H9 (cell line): ENCODE data around the gene OPN1SW. TPM values are rescaled to one million over a fixed set of nuclear protein-coding genes. Genes with fewer than 3 reads are reported as not detected.

ENCODE experiments used
- DNase-seq: peaks from one replicate; pipeline ENCODE4 v3.0.0-alpha.2; 2017
- H2AFZ ChIP-seq: one replicate; pipeline ENCODE4 v1.6.1; 2013; ENCODE audit warnings: mild to moderate bottlenecking, low read length, control low read depth, moderate library complexity
- H2AK5ac ChIP-seq: 2 replicates; pipeline ENCODE4 v1.6.1; 2013; ENCODE audit warnings: low read length, control low read depth, mixed read lengths; ENCODE audit not compliant: insufficient read length
- H2BK120ac ChIP-seq: one replicate; pipeline ENCODE4 v1.6.1; 2013; ENCODE audit warnings: low read depth, mild to moderate bottlenecking, low read length, control low read depth, inconsistent platforms; ENCODE audit not compliant: poor library complexity, severe bottlenecking
- H2BK12ac ChIP-seq: 2 replicates; pipeline ENCODE4 v1.6.1; 2013; ENCODE audit warnings: low read length, control low read depth, mixed read lengths, low read depth; ENCODE audit not compliant: insufficient read length
- H2BK15ac ChIP-seq: 2 replicates; pipeline ENCODE4 v1.6.1; 2013; ENCODE audit warnings: low read depth, low read length, control low read depth
- H2BK20ac ChIP-seq: one replicate; pipeline ENCODE4 v1.6.1; 2013; ENCODE audit warnings: low read depth, mild to moderate bottlenecking, low read length, control low read depth, inconsistent platforms; ENCODE audit not compliant: poor library complexity, severe bottlenecking
- H2BK5ac ChIP-seq: 2 replicates; pipeline ENCODE4 v1.6.1; 2013; ENCODE audit warnings: low read length, control low read depth, mixed read lengths; ENCODE audit not compliant: insufficient read length
- H3K14ac ChIP-seq: 2 replicates; pipeline ENCODE4 v1.6.1; 2013; ENCODE audit warnings: low read length, control low read depth; ENCODE audit not compliant: insufficient read depth
- H3K18ac ChIP-seq: 2 replicates; pipeline ENCODE4 v1.6.1; 2013; ENCODE audit warnings: low read depth, mild to moderate bottlenecking, mixed read lengths, low read length, control low read depth; ENCODE audit not compliant: insufficient read length
- H3K23ac ChIP-seq: 2 replicates; pipeline ENCODE4 v1.6.1; 2013; ENCODE audit warnings: low read length, control low read depth, mixed read lengths, low read depth; ENCODE audit not compliant: insufficient read length
- H3K23me2 ChIP-seq: 2 replicates; pipeline ENCODE4 v1.6.1; 2013; ENCODE audit warnings: low read depth, mild to moderate bottlenecking, mixed read lengths, low read length, control low read depth; ENCODE audit not compliant: insufficient read length, poor library complexity, severe bottlenecking
- H3K27ac ChIP-seq: 2 replicates; pipeline ENCODE4 v1.5.1; 2013; ENCODE audit warnings: low read length, control low read depth, mixed read lengths, low read depth; ENCODE audit not compliant: insufficient read length
- H3K27me3 ChIP-seq: 2 replicates; pipeline ENCODE4 v1.6.1; 2013; ENCODE audit warnings: low read length, control low read depth, inconsistent platforms; ENCODE audit not compliant: insufficient read depth
- H3K4ac ChIP-seq: 2 replicates; pipeline ENCODE4 v1.6.1; 2013; ENCODE audit warnings: low read depth, mild to moderate bottlenecking, control low read depth, inconsistent platforms, low read length, moderate library complexity
- H3K4me1 ChIP-seq: 2 replicates; pipeline ENCODE4 v1.6.1; 2013; ENCODE audit warnings: low read length, control low read depth, inconsistent platforms; ENCODE audit not compliant: insufficient read depth
- H3K4me2 ChIP-seq: 2 replicates; pipeline ENCODE4 v1.6.1; 2013; ENCODE audit warnings: low read length, control low read depth, mixed read lengths; ENCODE audit not compliant: insufficient read length, insufficient read depth
- H3K56ac ChIP-seq: 2 replicates; pipeline ENCODE4 v1.6.1; 2013; ENCODE audit warnings: low read depth, mild to moderate bottlenecking, mixed read lengths, low read length, control low read depth; ENCODE audit not compliant: insufficient read length
- H3K79me1 ChIP-seq: 2 replicates; pipeline ENCODE4 v1.6.1; 2013; ENCODE audit warnings: low read depth, mild to moderate bottlenecking, moderate library complexity, low read length, control low read depth, inconsistent platforms; ENCODE audit not compliant: insufficient read depth, poor library complexity, severe bottlenecking
- H3K79me2 ChIP-seq: 2 replicates; pipeline ENCODE4 v1.6.1; 2013; ENCODE audit warnings: low read length, control low read depth, inconsistent platforms; ENCODE audit not compliant: insufficient read depth
- H3K9ac ChIP-seq: 2 replicates; pipeline ENCODE4 v1.6.1; 2013; ENCODE audit warnings: low read length, control low read depth, mixed read lengths; ENCODE audit not compliant: insufficient read length; ENCODE audit errors: extremely low read depth
- H3K9me3 ChIP-seq: one replicate; pipeline ENCODE4 v1.6.1; 2013; ENCODE audit warnings: low read depth, low read length, inconsistent platforms; ENCODE audit not compliant: control insufficient read depth
- H3T11ph ChIP-seq: one replicate; pipeline ENCODE4 v1.6.1; 2013; ENCODE audit warnings: mild to moderate bottlenecking, low read length, control low read depth, inconsistent platforms
- H4K20me1 ChIP-seq: one replicate; pipeline ENCODE4 v1.6.1; 2013; ENCODE audit not compliant: control insufficient read depth, insufficient read length, insufficient read depth
- H4K5ac ChIP-seq: 2 replicates; pipeline ENCODE4 v1.6.1; 2013; ENCODE audit warnings: low read depth, mild to moderate bottlenecking, mixed read lengths, low read length, control low read depth; ENCODE audit not compliant: insufficient read length
- H4K8ac ChIP-seq: replicated peaks from 2 replicates; pipeline ENCODE4 v1.6.1; 2013; ENCODE audit warnings: low read length, control low read depth, mixed read lengths, low read depth; ENCODE audit not compliant: insufficient read length
- H4K91ac ChIP-seq: 2 replicates; pipeline ENCODE4 v1.6.1; 2013; ENCODE audit warnings: low read depth, mild to moderate bottlenecking, moderate library complexity, mixed read lengths, low read length, control low read depth; ENCODE audit not compliant: insufficient read length
- H3K27ac Mint-ChIP-seq, 3 experiments: 2 replicates in 2 of 3; 3 replicates in 1 of 3; pipeline ENCODE4 v1.8.0; 2020 to 2021; ENCODE audit warnings: mixed read lengths in 3 of 3, mild to moderate bottlenecking in 1 of 3, moderate library complexity in 1 of 3
- H3K27me3 Mint-ChIP-seq: 2 replicates; pipeline ENCODE4 v1.8.0; 2021; ENCODE audit warnings: low read depth, mild to moderate bottlenecking, moderate library complexity, mixed read lengths
- H3K36me3 Mint-ChIP-seq, 3 experiments: 2 replicates in 2 of 3; 3 replicates in 1 of 3; pipeline ENCODE4 v1.8.0; 2020 to 2021; ENCODE audit warnings: low read depth in 3 of 3, mixed read lengths in 3 of 3; ENCODE audit not compliant: insufficient read depth in 1 of 3
- H3K4me1 Mint-ChIP-seq, 2 experiments: 2 replicates each; pipeline ENCODE4 v1.8.0; 2020; ENCODE audit warnings: mixed read lengths in 2 of 2
- H3K4me3 Mint-ChIP-seq, 2 experiments: 2 replicates in 1 of 2; 3 replicates in 1 of 2; pipeline ENCODE4 v1.8.0; 2020 to 2021; ENCODE audit warnings: mild to moderate bottlenecking in 2 of 2, mixed read lengths in 2 of 2, moderate library complexity in 1 of 2
- H3K9me3 Mint-ChIP-seq, 2 experiments: 2 replicates in 1 of 2; 3 replicates in 1 of 2; pipeline ENCODE4 v1.8.0; 2020; ENCODE audit warnings: mild to moderate bottlenecking in 2 of 2, mixed read lengths in 2 of 2, moderate library complexity in 1 of 2
- WGBS: extraction: QIAGEN DNeasy Blood & Tissue Kit; methylation state at CpG from one replicate; pipeline ENCODE4 v1.1.7; 2013; ENCODE audit warnings: missing lambda C conversion rate, low lambda C conversion rate, mixed read lengths; ENCODE audit not compliant: insufficient read length; ENCODE audit errors: extremely low coverage; 5-methylcytosine and 5-hydroxymethylcytosine counted together
- total RNA-seq: library from RNA; stranded (reverse); gene quantifications from 2 replicates; pipeline ENCODE4 v1.2.1, GENCODE V29; 2021
- TF ChIP-seq, protein P1 (sequence below): fragments of 200-600 bp; sonication (generic); conservative IDR thresholded peaks from 3 replicates; pipeline ENCODE4 v1.8.0; 2021; ENCODE audit warnings: antibody characterized with exemption, mild to moderate bottlenecking

The OPN1SW gene
- total RNA-seq, 1 experiment from 2014 or later = not detected

DNA sequence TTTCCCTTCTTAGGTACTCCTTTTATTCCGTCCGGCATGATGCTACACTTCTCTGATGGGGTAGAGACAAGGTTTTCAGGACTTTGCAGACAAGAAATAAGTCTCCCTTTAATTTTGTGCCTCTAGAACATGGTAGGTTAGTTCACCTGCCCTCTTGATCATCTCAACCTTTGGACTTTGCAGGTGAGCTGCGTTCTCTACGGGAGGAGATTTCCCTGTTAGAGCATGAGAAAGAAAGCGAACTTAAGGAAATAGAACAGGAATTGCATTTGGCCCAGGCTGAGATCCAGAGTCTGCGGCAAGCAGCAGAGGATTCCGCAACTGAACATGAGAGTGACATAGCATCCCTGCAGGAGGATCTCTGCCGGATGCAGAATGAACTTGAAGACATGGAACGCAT is 25.4 kb upstream of the OPN1SW start:
- Histone ChIP-seq H4K5ac (no peak overlapping the region), H3K4ac (no peak overlapping the region), H2BK5ac (no peak overlapping the region), H4K91ac (no peak overlapping the region), H2AFZ (no peak overlapping the region), H3K79me1 (no peaks in the 10 kb centered on the region), H2BK120ac (no peak overlapping the region), H4K20me1 (no peaks in the 10 kb centered on the region), H3K27me3 (no peaks in the 10 kb centered on the region), H2BK12ac (no peak overlapping the region), H2BK15ac (no peak overlapping the region), H3K4me2 (no peak overlapping the region), H3K79me2 (no peaks in the 10 kb centered on the region), H3K27ac (no peak overlapping the region), H3K23me2 (no peaks in the 10 kb centered on the region), H4K8ac (no peak overlapping the region), H3K4me1 (no peaks in the 10 kb centered on the region; the same call in 1 of the 2 replicates), H2BK20ac (no peak overlapping the region), H3K9me3 (no peaks in the 10 kb centered on the region), H3K14ac (no peak overlapping the region), H3K18ac (no peak overlapping the region), H3K9ac (no peak overlapping the region), H3T11ph (no peak overlapping the region), H3K56ac (no peak overlapping the region), H2AK5ac (no peak overlapping the region), H3K23ac (no peak overlapping the region)
- H3K36me3 Mint-ChIP-seq = peaks cover 31 to 56% (median 55%) of the 10 kb centered on the region in 3 experiments
- peaks cover 16 to 23% of the 10 kb centered on the region in 2 experiments for H3K4me1 Mint-ChIP-seq
- H3K27ac Mint-ChIP-seq = no peak overlapping the region; a peak in 1 of 7 replicates
- no peak for DNase-seq
- no peaks in the 10 kb centered on the region for H3K27me3 Mint-ChIP-seq
- no peaks in the 10 kb centered on the region; a peak in 1 of 5 replicates for H3K9me3 Mint-ChIP-seq
- TF ChIP-seq, protein P1, sequence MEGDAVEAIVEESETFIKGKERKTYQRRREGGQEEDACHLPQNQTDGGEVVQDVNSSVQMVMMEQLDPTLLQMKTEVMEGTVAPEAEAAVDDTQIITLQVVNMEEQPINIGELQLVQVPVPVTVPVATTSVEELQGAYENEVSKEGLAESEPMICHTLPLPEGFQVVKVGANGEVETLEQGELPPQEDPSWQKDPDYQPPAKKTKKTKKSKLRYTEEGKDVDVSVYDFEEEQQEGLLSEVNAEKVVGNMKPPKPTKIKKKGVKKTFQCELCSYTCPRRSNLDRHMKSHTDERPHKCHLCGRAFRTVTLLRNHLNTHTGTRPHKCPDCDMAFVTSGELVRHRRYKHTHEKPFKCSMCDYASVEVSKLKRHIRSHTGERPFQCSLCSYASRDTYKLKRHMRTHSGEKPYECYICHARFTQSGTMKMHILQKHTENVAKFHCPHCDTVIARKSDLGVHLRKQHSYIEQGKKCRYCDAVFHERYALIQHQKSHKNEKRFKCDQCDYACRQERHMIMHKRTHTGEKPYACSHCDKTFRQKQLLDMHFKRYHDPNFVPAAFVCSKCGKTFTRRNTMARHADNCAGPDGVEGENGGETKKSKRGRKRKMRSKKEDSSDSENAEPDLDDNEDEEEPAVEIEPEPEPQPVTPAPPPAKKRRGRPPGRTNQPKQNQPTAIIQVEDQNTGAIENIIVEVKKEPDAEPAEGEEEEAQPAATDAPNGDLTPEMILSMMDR = no peak
- no peak overlapping the region for H3K4me3 Mint-ChIP-seq
- no CpG with 5 or more reads among the region's 9 CpGs for WGBS
